ENCODE results near the gene INAFM1.

The INAFM1 gene

GRCh38 chr19:47313754-47314295 lies 39.1 kb downstream of the INAFM1 start:
- no peak for DNase-seq

- peak; percentile 78 for DNase-seq
Observed at GRCh38 chr19:47315125-47315821, 40.6 kb downstream of the INAFM1 start.

DNA sequence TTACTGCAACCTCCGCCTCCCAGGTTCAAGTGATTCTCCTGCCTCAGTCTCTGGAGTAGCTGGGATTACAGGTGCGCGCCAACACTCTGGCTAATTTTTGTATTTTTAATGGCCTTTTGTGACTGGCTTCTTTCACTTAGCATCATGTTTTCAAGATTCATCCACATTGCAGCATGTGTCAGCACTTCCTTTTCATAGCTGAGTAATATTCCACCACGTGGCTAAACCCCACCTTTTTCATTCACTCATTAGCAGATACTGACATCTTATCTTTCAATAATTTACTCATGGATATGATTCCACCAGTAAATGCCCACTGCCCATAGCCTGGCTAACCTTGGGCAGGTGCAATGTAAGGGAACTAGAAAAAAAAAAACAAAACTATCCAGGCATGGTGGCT lies 41.8 kb downstream of the INAFM1 start:
- DNase-seq = no peak

- no peak for DNase-seq
Observed at GRCh38 chr19:47319923-47320871, 45.5 kb downstream of the INAFM1 start.

- DNase-seq = no peak
Observed at GRCh38 chr19:47321630-47322029, 46.9 kb downstream of the INAFM1 start.

DNA sequence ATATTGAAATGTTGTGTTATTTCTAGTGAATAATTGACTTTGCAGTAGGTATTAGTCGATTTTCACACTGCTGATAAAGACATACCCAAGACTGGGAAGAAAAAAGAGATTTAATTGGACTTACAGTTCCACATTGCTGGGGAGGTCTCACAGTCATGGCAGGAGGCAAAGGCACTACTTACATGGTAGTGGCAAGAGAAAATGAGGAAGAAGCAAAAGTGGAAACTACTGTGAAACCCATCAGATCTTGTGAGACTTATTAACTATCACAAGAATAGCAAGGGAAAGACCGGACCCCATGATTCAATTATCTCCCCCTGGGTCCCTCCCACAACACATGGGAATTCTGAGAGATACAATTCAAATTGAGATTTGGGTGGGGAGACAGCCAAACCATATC lies 47.4 kb downstream of the INAFM1 start:
- no peak for DNase-seq

- DNase-seq = no peak
Observed at GRCh38 chr19:47323409-47323808, 48.7 kb downstream of the INAFM1 start.

GRCh38 chr19:47323872-47324271 lies 49.2 kb downstream of the INAFM1 start:
- DNase-seq = no peak

DNA sequence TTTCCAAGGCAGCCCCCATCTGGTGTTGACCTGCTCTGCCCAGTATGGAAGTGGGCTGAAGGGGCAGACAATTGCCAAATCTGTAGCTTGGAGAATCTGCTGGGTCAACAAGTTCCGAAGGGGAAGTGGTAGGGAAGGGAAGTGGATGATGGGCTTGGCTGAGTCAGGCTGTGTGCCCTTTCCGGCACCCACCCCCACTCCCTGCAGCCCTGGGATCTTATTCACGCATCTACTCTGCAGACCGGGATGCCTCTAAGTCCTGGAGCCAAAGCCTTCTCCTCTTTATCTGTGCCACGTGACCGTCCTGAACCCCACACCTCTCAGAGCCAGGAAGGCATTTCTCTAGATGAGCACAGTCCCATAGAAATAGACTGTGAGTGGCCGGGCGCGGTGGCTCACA lies 49.8 kb downstream of the INAFM1 start:
- DNase-seq = no peak
